NT2/D1 (cell line): Measurements from ENCODE around the gene KRTAP12-1.

Source experiments
- YY1 ChIP-seq: IDR thresholded peaks from 2 replicates; pipeline ENCODE4 v1.6.1; 2011; ENCODE audit not compliant: insufficient read length, insufficient read depth
- ZNF274 ChIP-seq: IDR thresholded peaks from 2 replicates; pipeline ENCODE4 v1.6.1; 2011; ENCODE audit warnings: mild to moderate bottlenecking, low read depth, low read length

DNA sequence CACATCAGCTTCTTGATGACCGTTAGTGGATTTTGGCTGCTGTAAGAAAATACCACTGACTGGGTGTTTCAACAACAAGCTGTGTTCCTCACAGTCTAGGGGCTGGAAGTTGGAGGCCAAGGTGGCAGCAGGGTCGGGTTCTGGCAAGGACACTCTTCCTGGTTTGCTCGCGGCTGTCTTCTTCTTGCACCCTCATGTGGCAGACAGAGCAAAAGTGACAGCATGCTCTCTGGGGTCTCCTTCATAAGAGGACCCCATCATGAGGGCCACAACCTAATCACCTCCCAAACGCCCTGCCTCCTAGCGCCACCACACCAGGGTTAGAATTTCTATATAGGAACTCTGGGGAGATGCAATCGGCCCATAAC is 48.0 kb upstream of the KRTAP12-1 start:
- TF ChIP-seq YY1, result no peak
- no peak for TF ChIP-seq ZNF274
